22Rv1 (cell line): ENCODE data around the gene HOXB9.

ENCODE experiments used
- ZFX ChIP-seq: fragments of 450-650 bp; IDR thresholded peaks from 2 replicates; pipeline ENCODE4 v1.6.1; 2017; ENCODE audit warnings: antibody characterized with exemption, borderline replicate concordance
- TF ChIP-seq, protein P1 (sequence below): fragments of 450-650 bp; IDR thresholded peaks from 2 replicates; pipeline ENCODE4 v1.5.1; 2017; ENCODE audit warnings: mild to moderate bottlenecking

DNA sequence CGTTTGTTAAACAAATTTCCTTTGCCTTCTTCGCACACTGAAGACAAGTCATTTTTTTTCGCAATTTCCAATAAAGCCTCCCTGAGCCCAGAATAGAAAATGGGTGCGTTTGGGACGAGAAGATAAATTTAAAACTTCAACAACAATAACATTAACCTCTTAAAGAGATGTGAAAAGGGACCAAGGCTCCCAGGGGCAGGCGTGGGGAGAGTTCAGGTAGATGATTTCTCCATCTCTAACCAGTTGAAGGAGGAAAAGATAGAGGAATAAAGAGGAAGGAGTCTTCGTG is 46.7 kb downstream of the HOXB9 start:
- TF ChIP-seq, protein P1, sequence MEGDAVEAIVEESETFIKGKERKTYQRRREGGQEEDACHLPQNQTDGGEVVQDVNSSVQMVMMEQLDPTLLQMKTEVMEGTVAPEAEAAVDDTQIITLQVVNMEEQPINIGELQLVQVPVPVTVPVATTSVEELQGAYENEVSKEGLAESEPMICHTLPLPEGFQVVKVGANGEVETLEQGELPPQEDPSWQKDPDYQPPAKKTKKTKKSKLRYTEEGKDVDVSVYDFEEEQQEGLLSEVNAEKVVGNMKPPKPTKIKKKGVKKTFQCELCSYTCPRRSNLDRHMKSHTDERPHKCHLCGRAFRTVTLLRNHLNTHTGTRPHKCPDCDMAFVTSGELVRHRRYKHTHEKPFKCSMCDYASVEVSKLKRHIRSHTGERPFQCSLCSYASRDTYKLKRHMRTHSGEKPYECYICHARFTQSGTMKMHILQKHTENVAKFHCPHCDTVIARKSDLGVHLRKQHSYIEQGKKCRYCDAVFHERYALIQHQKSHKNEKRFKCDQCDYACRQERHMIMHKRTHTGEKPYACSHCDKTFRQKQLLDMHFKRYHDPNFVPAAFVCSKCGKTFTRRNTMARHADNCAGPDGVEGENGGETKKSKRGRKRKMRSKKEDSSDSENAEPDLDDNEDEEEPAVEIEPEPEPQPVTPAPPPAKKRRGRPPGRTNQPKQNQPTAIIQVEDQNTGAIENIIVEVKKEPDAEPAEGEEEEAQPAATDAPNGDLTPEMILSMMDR = no peak
- no peak for TF ChIP-seq ZFX
